Lower leg skin (tissue), 3 donors: ENCODE measurements around the gene UQCRHL.

Experiments used
- CTCF ChIP-seq, 3 donors: fragments of 450-650 bp; IDR thresholded peaks; one replicate each; pipeline ENCODE4 v1.5.1; 2016; ENCODE audit warnings: antibody characterized with exemption in 3 of 3, mild to moderate bottlenecking in 3 of 3, moderate library complexity in 2 of 3
- POLR2A ChIP-seq, 2 donors: fragments of 450-650 bp; IDR thresholded peaks; one replicate each; pipeline ENCODE4 v1.6.1; 2016 to 2017; ENCODE audit warnings: antibody characterized with exemption in 2 of 2, mild to moderate bottlenecking in 1 of 2, moderate library complexity in 1 of 2

- TF ChIP-seq CTCF (IDR thresholded peaks at IDR 0.05) (no peak), POLR2A (IDR thresholded peaks at IDR 0.05) (no peak)
Observed at GRCh38 chr1:15762546-15762945, 44.9 kb downstream of the UQCRHL start.
